B cell (primary cell): ENCODE results near the gene EEF1A1. TPM values are rescaled to one million over a fixed set of nuclear protein-coding genes. Genes with fewer than 3 reads are reported as not detected.

Source experiments
- ATAC-seq: fragments of 200-7000 bp; cut with Tn5 transposase; one replicate; pipeline ENCODE4 v1.10.0; 2021; ENCODE audit warnings: low read depth, mild to moderate bottlenecking, moderate number of reproducible peaks, moderate library complexity
- CTCF ChIA-PET: fragments of 350-600 bp; sonication (Branson Sonifier 250); formaldehyde crosslinking; loops from one replicate; lab custom pipeline; 2021; ENCODE audit warnings: antibody characterized with exemption, inconsistent platforms; lab: Charles Lee
- POLR2A ChIA-PET: fragments of 350-600 bp; sonication (Branson Sonifier 250); formaldehyde crosslinking; loops from one replicate; lab custom pipeline; 2021; ENCODE audit warnings: antibody characterized with exemption; lab: Charles Lee
- DNase-seq: peaks from one replicate; pipeline ENCODE4 v3.0.0; 2013
- H2AFZ ChIP-seq: 2 replicates; pipeline ENCODE4 v1.6.1; 2012; ENCODE audit warnings: mild to moderate bottlenecking, low read depth, low read length; ENCODE audit not compliant: insufficient read depth, poor library complexity, severe bottlenecking
- H3K27ac ChIP-seq, 2 donors: 1 replicate in 1 of 2; 2 replicates in 1 of 2; pipeline ENCODE4 v1.5.1; 2012 to 2013; ENCODE audit warnings: low read length in 2 of 2, mild to moderate bottlenecking in 2 of 2, moderate library complexity in 1 of 2
- H3K27me3 ChIP-seq, 4 experiments: fragments of 200-600 bp in 1 of 4; sonication (generic) in 1 of 4; replicated peaks in 1 of 4; 1 replicate in 2 of 4; 2 replicates in 2 of 4; pipeline versions ENCODE4 v1.6.1 to v1.7.0; 2013 to 2016; ENCODE audit warnings: low read length in 3 of 4, mild to moderate bottlenecking in 2 of 4, mixed read lengths in 1 of 4, moderate library complexity in 1 of 4; ENCODE audit not compliant: insufficient read depth in 4 of 4, control insufficient read depth in 3 of 4; ENCODE audit errors: control extremely low read depth in 1 of 4
- H3K36me3 ChIP-seq, 2 experiments: replicated peaks in 1 of 2; 1 replicate in 1 of 2; 2 replicates in 1 of 2; pipeline versions ENCODE4 v1.6.1 to v1.7.1; 2013; ENCODE audit warnings: low read length in 1 of 2; ENCODE audit not compliant: insufficient read depth in 2 of 2, control insufficient read depth in 1 of 2; ENCODE audit errors: control extremely low read depth in 1 of 2, extremely low read depth in 1 of 2
- H3K4me1 ChIP-seq, 2 donors: fragments of 200-600 bp in 1 of 2; sonication (generic) in 1 of 2; 1 replicate in 1 of 2; 2 replicates in 1 of 2; pipeline versions ENCODE4 v1.5.1 to v1.6.1; 2013 to 2017; ENCODE audit warnings: low read length in 2 of 2; ENCODE audit not compliant: control insufficient read depth in 2 of 2, insufficient read depth in 2 of 2
- H3K4me2 ChIP-seq: replicated peaks from 2 replicates; pipeline ENCODE3; 2012; ENCODE audit warnings: mild to moderate bottlenecking, low read depth, low read length; ENCODE audit not compliant: poor library complexity, severe bottlenecking
- H3K4me3 ChIP-seq, 5 experiments: fragments of 200-600 bp in 1 of 5; sonication (generic) in 1 of 5; 1 replicate in 3 of 5; 2 replicates in 2 of 5; pipeline versions ENCODE4 v1.5.1 to v1.7.0; 2011 to 2016; ENCODE audit warnings: low read length in 4 of 5, mild to moderate bottlenecking in 4 of 5, low read depth in 2 of 5, control low read depth in 1 of 5, moderate library complexity in 1 of 5; ENCODE audit not compliant: insufficient read depth in 1 of 5; ENCODE audit errors: control extremely low read depth in 1 of 5, extremely low read depth in 1 of 5
- H3K79me2 ChIP-seq: fragments of 200-600 bp; sonication (generic); one replicate; pipeline ENCODE4 v1.6.0; 2016; ENCODE audit warnings: low read length; ENCODE audit not compliant: control insufficient read depth, insufficient read depth
- H3K9ac ChIP-seq: fragments of 200-600 bp; sonication (generic); 2 replicates; pipeline ENCODE4 v1.6.1; 2017; ENCODE audit warnings: mild to moderate bottlenecking, low read length, moderate library complexity
- H3K9me3 ChIP-seq, 3 donors: one replicate each; pipeline versions ENCODE4 v1.6.1 to v1.7.1; 2013; ENCODE audit warnings: low read length in 2 of 3; ENCODE audit not compliant: control insufficient read depth in 2 of 3, insufficient read depth in 1 of 3; ENCODE audit errors: control extremely low read depth in 1 of 3
- H4K20me1 ChIP-seq: 2 replicates; pipeline ENCODE4 v1.6.0; 2012; ENCODE audit warnings: mild to moderate bottlenecking, low read length; ENCODE audit not compliant: insufficient read depth, control insufficient read depth, poor library complexity, severe bottlenecking
- H3K27ac Mint-ChIP-seq: one replicate; pipeline ENCODE4 v1.8.0; 2021; ENCODE audit warnings: mixed read lengths
- H3K27me3 Mint-ChIP-seq: one replicate; pipeline ENCODE4 v1.8.0; 2021; ENCODE audit warnings: mixed read lengths
- H3K4me1 Mint-ChIP-seq: one replicate; pipeline ENCODE4 v1.8.0; 2021; ENCODE audit warnings: mixed read lengths
- H3K4me3 Mint-ChIP-seq: one replicate; pipeline ENCODE4 v1.8.0; 2021; ENCODE audit warnings: mixed read lengths
- H3K9me3 Mint-ChIP-seq: one replicate; pipeline ENCODE4 v1.8.0; 2022; ENCODE audit warnings: mixed read lengths; ENCODE audit not compliant: insufficient read depth
- CTCF ChIP-seq: fragments of 200-600 bp; IDR thresholded peaks from one replicate; pipeline ENCODE4 v1.8.0; 2022; ENCODE audit warnings: antibody characterized with exemption, mild to moderate bottlenecking
- EZH2 ChIP-seq: IDR thresholded peaks from 2 replicates; pipeline ENCODE4 v1.6.1; 2012; ENCODE audit warnings: borderline replicate concordance, low read depth, mild to moderate bottlenecking, moderate library complexity, low read length; ENCODE audit not compliant: insufficient read depth, poor library complexity, severe bottlenecking
- WGBS: methylation state at CpG from one replicate; pipeline ENCODE4 v1.1.5; 2013; ENCODE audit warnings: missing lambda C conversion rate; ENCODE audit not compliant: insufficient coverage; 5-methylcytosine and 5-hydroxymethylcytosine counted together
- intact Hi-C: fragments of 100-400 bp; cut with micrococcal nuclease; formaldehyde crosslinking; loops from one replicate; pipeline ENCODE4 v1.10.0; 2022
- polyA plus RNA-seq: library from polyadenylated mRNA; depleted of rRNA; stranded (reverse); fragments of >200 nt; gene quantifications from 2 replicates; pipeline ENCODE4 v1.2.3, GENCODE V29; 2012
- total RNA-seq, 2 donors: library from RNA; stranded (reverse); fragments of 120-200 nt in 1 of 2; gene quantifications; 1 replicate in 1 of 2; 2 replicates in 1 of 2; pipeline versions ENCODE4 v1.2.3 to v1.2.4, GENCODE V29; 2013 to 2022

EEF1A1 gene
- total and polyA plus RNA-seq, 2 donors (not counting 1 experiment from before 2014, with no cell fraction given): 9,671 to 12,769 TPM

DNA sequence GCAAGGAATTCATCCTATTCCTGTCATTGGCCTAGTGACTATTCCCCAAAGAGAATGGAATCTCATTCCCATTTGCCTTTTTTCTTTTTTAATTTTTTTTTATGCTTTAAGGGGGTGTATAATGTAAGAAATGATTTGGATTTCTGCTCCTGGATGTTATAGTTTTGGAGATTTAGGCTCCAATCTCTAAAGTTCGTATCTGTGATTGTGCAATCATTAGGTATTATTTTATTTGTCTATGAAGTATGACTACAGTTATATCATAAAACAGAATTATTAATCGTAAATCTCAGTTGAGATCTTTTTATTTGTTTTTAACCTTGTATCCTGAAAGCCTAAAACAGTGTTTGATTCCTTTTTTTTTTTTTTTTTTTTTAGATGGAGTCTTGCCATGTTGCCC, 41.7 kb upstream of the EEF1A1 start:
- ChIA-PET CTCF (no interaction called here), POLR2A (no interaction called here)
- no peaks in the 10 kb centered on the region for H3K36me3 ChIP-seq
- Mint-ChIP-seq H3K27me3 (no peaks in the 10 kb centered on the region), H3K9me3 (no peaks in the 10 kb centered on the region), H3K27ac (no peak overlapping the region), H3K4me3 (no peak overlapping the region), H3K4me1 (peaks cover 12% of the 10 kb centered on the region)
- H3K27me3 ChIP-seq: no peaks in the 10 kb centered on the region
- no peak for TF ChIP-seq CTCF
- no peak for TF ChIP-seq EZH2
- H3K4me1 ChIP-seq: peaks cover 0 to 3% of the 10 kb centered on the region in 2 donors
- H3K9ac ChIP-seq: no peak overlapping the region
- DNase-seq (no peak), ATAC-seq (no peak)
- WGBS: no CpG with 5 or more reads among the region's 2 CpGs
- intact Hi-C loops: no loop called here
- no peak overlapping the region for H3K4me3 ChIP-seq
- no peak overlapping the region for H3K4me2 ChIP-seq
- H4K20me1 ChIP-seq: no peaks in the 10 kb centered on the region
- no peaks in the 10 kb centered on the region for H3K9me3 ChIP-seq
- H3K79me2 ChIP-seq: no peaks in the 10 kb centered on the region
- H3K27ac ChIP-seq: no peak overlapping the region
- no peak overlapping the region for H2AFZ ChIP-seq

GRCh38 chr6:73560853-73561407, 40.1 kb upstream of the EEF1A1 start:
- WGBS: 72% methylated on average over 3 of the region's 9 CpGs
- Mint-ChIP-seq H3K4me1 (peaks cover 12% of the 10 kb centered on the region), H3K9me3 (no peaks in the 10 kb centered on the region), H3K4me3 (peak overlapping the region; percentile 23), H3K27ac (no peak overlapping the region), H3K27me3 (no peaks in the 10 kb centered on the region)
- TF ChIP-seq CTCF: no peak
- TF ChIP-seq EZH2: no peak
- no peaks in the 10 kb centered on the region for H3K9me3 ChIP-seq
- no peak overlapping the region for H3K4me2 ChIP-seq
- no peaks in the 10 kb centered on the region for H4K20me1 ChIP-seq
- no peaks in the 10 kb centered on the region for H3K79me2 ChIP-seq
- H3K9ac ChIP-seq: no peak overlapping the region
- H3K36me3 ChIP-seq: no peaks in the 10 kb centered on the region
- no peaks in the 10 kb centered on the region for H3K27me3 ChIP-seq
- DNase-seq (peak; percentile 26), ATAC-seq (no peak)
- intact Hi-C loops: no loop called here
- H3K27ac ChIP-seq: no peak overlapping the region
- CTCF ChIA-PET: interaction anchor here (1.4 to 3.3 kb wide), 2 partner anchors 19 to 26 kb away, joined by 4 to 8 read pairs; no protein-coding TSS in a partner anchor
- H3K4me3 ChIP-seq: no peak overlapping the region
- H2AFZ ChIP-seq: no peak overlapping the region
- POLR2A ChIA-PET: no interaction called here
- H3K4me1 ChIP-seq: peaks cover 0 to 3% of the 10 kb centered on the region in 2 donors
